WERI-Rb-1 (cell line): ENCODE data around the gene C2orf81.

ENCODE experiments used
- DNase-seq: peaks from one replicate; pipeline ENCODE4 v3.0.0-alpha.2; 2020
- H3K27ac ChIP-seq: fragments of 250-450 bp; sonication (Bioruptor Pico); 2 replicates; pipeline ENCODE4 v1.5.1; 2020; ENCODE audit warnings: mild to moderate bottlenecking, moderate library complexity
- H3K27me3 ChIP-seq: fragments of 250-450 bp; sonication (Bioruptor Pico); 2 replicates; pipeline ENCODE4 v1.5.1; 2021; ENCODE audit warnings: mild to moderate bottlenecking, low read depth, moderate library complexity; ENCODE audit not compliant: insufficient read depth, severe bottlenecking
- H3K36me3 ChIP-seq: fragments of 250-450 bp; sonication (Bioruptor Pico); 2 replicates; pipeline ENCODE4 v1.5.1; 2020; ENCODE audit warnings: mild to moderate bottlenecking, moderate library complexity
- H3K4me3 ChIP-seq: 2 replicates; pipeline ENCODE4 v1.5.1; 2011; ENCODE audit warnings: low read depth, mild to moderate bottlenecking, control low read depth, low read length
- H3K9me3 ChIP-seq: fragments of 250-450 bp; sonication (Bioruptor Pico); 2 replicates; pipeline ENCODE4 v1.5.1; 2021; ENCODE audit warnings: mild to moderate bottlenecking, moderate library complexity; ENCODE audit not compliant: severe bottlenecking
- TF ChIP-seq, protein P1 (sequence below): IDR thresholded peaks from 2 replicates; pipeline ENCODE4 v1.5.1; 2011; ENCODE audit warnings: low read depth, mild to moderate bottlenecking, control low read depth, inconsistent platforms, low read length

C2orf81 gene

DNA sequence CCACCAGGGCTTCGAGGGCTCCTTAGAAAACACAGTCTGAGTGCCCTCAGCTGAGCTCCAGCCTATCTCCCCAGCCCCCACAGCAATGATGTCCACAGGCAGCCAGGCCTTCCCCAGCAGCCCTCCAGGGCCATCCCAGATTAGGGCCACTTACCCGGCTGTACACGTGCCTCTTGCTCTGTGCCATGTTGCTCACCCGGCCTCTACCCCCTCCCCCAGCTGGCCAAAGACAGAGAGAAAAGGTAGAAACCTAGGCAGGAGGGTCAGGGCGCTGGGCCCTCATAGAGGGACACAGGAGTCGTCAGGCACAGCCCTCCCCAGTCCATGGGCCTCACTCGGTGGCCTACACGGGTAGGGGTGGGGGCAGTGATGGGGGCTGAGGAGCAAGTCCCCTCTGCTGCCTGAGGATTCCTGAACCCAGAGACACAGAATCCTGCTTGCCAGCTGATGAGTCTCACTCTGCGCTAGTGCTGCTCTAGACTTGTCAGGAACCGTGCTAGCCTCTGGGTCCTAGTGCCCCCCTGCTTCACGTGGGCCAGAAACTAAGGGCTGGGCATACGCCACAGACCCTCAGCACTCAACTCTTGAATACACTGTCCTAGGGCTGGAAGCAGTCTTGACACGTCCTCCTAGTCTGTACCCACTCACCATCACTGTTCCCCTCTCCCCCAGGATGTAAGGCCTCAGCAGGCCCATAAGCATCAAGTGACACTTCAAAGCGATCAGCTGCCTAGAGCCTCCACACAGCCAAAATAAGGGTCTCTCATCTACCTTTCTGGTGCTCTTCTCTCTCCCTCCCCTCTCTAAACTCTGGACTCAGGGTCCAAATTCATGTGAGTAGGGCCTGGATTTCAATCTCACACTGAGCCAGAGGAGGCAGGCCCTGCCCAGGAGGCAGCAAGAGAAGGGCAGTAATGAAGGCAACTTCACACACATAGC is 41.3 kb downstream of the C2orf81 start, which contains the start of gene DCTN1:
Gene DCTN1, minus strand, starts transcription at position 461 of the 939 bp plus-strand sequence. Its CDS starts 274 bp downstream, at position 187.
- Histone ChIP-seq H3K27ac (peak within 1 kb of the TSS; percentile 48), H3K36me3 (peaks cover 32% of the 10 kb centered on the region), H3K9me3 (no peaks in the 10 kb centered on the region), H3K4me3 (peak within 1 kb of the TSS; percentile 38), H3K27me3 (no peaks in the 10 kb centered on the region)
- TF ChIP-seq, protein P1, sequence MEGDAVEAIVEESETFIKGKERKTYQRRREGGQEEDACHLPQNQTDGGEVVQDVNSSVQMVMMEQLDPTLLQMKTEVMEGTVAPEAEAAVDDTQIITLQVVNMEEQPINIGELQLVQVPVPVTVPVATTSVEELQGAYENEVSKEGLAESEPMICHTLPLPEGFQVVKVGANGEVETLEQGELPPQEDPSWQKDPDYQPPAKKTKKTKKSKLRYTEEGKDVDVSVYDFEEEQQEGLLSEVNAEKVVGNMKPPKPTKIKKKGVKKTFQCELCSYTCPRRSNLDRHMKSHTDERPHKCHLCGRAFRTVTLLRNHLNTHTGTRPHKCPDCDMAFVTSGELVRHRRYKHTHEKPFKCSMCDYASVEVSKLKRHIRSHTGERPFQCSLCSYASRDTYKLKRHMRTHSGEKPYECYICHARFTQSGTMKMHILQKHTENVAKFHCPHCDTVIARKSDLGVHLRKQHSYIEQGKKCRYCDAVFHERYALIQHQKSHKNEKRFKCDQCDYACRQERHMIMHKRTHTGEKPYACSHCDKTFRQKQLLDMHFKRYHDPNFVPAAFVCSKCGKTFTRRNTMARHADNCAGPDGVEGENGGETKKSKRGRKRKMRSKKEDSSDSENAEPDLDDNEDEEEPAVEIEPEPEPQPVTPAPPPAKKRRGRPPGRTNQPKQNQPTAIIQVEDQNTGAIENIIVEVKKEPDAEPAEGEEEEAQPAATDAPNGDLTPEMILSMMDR, result no peak
- DNase-seq, result peak; percentile 73

GRCh38 chr2:74378007-74378406 is 43.4 kb downstream of the C2orf81 start:
- peaks cover 24% of the 10 kb centered on the region for H3K36me3 ChIP-seq
- no peaks in the 10 kb centered on the region for H3K27me3 ChIP-seq

GRCh38 chr2:74375838-74376237 is 45.6 kb downstream of the C2orf81 start:
- Histone ChIP-seq H3K27ac (no peak overlapping the region), H3K4me3 (no peak overlapping the region), H3K27me3 (no peaks in the 10 kb centered on the region), H3K9me3 (no peaks in the 10 kb centered on the region), H3K36me3 (peaks cover 45% of the 10 kb centered on the region)
- DNase-seq, result no peak
- TF ChIP-seq, protein P1, result no peak

More at GRCh38 chr2:74378007-74378406, 43.4 kb downstream of the C2orf81 start:
- Histone ChIP-seq H3K4me3 (no peak overlapping the region), H3K9me3 (no peaks in the 10 kb centered on the region), H3K27ac (no peak overlapping the region)
- TF ChIP-seq, protein P1, result no peak
- DNase-seq, result no peak

DNA sequence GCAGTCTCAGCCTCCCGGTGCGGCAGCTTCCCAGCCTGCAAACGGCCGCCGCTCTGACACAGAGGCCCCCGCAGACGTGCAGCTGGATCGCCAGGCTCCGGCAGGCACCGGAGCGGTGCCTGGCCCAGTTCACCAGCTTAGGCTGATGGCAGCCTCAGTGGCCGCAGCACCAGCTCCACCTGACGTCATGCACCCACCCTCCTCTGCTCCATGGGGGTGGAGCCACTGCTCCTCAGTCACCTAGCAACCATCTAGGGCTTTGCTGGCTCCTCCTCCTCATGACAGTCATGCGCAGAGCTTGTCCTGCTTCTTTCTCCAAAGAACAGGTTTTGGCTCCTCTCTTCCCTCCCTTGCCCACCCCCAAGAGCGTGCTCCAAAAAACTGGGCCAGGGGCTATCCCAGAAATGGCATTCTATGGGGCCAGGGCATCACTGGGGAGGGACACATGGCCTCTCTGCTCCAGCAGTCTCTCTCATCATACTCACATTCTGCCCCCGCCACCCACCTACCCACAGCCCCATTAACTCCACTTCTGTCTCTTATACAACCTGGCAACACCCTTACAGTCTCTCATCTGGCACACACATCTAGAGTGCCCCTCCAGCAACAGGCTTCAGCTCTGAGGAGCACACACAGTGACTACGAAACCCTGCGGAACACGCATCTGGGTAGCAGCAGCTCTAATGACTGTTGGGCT is 46.8 kb downstream of the C2orf81 start:
- Histone ChIP-seq H3K9me3 (no peaks in the 10 kb centered on the region), H3K4me3 (peak overlapping the region; percentile 65), H3K27ac (peak overlapping the region; percentile 71), H3K27me3 (no peaks in the 10 kb centered on the region), H3K36me3 (peaks cover 57% of the 10 kb centered on the region)
- TF ChIP-seq, protein P1, result no peak
- peak; percentile 94 for DNase-seq

DNA sequence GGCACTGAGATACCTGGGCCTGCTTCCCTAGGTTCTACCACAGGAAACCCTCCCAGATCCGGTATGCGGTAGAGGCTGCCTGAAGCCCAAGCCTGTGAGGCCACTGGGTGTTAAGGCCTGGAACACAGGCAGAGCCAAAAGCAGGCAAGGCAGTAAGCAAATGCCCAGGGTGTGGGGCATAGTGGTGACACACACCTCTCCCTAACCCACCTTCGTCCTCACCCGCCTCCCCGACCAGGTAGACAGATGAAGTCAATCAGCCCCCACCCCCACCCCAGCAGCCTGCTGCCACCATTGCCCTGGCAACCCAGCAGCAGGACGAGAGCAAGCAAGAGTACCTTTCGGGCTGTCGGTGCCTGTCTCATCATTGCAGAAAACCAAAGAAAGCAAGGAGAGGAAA is 47.4 kb downstream of the C2orf81 start:
- Histone ChIP-seq H3K36me3 (peaks cover 64% of the 10 kb centered on the region), H3K27ac (peak overlapping the region; percentile 71), H3K27me3 (no peaks in the 10 kb centered on the region), H3K4me3 (peak overlapping the region; percentile 65), H3K9me3 (no peaks in the 10 kb centered on the region)
- TF ChIP-seq, protein P1, result no peak
- peak; percentile 45 for DNase-seq
